ENCODE data around the gene SLC1A4.
"Not testable (repeated sequence)": the region's sequence is repeated elsewhere in the genome, so short reads cannot be mapped to it uniquely, and the experiment has no call there.

The SLC1A4 gene

DNA sequence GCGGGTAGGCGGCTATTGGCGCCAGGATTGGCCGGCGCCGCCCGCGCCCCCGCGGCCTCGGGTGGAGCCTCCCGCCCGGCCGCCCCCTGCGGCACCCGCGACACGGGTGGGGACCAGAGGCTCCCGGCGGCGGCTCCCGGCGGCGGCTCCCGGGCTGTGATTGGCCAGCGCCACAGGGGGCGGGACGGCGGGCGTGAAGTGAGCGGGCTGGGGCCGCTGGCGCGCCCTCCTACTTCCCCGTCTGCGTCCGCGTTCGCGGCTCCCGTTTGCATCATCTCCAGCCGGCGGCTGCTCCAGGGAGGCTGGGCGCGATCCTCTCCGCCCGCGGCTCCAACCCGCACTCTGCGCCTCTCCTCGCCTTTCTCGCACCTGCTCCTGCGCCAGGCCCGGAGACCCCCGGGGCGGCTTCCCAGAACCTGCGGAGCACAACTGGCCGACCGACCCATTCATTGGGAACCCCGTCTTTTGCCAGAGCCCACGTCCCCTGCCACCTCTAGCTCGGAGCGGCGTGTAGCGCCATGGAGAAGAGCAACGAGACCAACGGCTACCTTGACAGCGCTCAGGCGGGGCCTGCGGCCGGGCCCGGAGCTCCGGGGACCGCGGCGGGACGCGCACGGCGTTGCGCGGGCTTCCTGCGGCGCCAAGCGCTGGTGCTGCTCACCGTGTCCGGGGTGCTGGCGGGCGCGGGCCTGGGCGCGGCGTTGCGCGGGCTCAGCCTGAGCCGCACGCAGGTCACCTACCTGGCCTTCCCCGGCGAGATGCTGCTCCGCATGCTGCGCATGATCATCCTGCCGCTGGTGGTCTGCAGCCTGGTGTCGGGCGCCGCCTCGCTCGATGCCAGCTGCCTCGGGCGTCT, at the start of gene SLC1A4:
Gene SLC1A4 (plus strand): TSS at position 274 of the 856 bp plus-strand sequence. CDS start 245 bp downstream, at position 519.
- DNase-seq, result peak; percentile 75 to 85

DNA sequence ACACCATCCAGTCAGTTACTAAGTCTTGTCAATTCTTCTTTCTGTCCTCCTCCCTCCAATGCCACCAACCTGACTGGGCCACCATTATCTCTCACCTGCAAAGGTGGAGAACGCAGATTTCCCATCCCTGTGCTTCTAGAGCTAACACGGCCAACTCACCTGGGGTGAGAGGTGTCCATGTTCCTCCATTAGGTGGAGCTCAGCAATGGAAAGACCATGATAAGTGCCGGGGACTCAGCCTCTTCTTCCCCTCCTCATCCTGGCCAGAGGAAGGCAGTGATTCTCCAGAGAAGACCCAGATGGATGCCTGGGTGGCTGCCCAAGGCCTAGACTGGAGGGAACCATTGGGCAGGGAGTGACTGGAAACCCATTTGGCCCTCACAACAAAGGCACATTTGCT, 48.1 kb upstream of the SLC1A4 start:
- no peak for DNase-seq

DNA sequence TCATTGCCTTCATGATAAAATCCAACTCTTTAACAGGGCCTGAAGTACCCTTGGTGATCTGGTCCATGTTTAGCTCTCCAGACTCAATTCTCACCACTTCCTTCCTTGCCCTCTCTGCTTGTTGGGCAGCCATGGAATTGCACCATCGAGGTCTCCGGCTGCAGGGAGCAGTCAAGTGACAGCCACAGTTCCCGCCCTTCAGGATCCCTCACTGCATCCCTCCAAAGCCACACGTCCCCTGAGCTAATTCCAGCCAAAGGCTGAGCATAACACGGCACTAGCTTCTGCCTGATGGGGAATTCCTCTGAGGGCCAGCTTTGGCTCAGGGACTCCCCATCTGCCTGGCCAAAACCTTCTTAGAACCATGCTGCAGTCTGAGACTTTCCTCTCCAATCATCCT, 47.4 kb upstream of the SLC1A4 start:
- no peak for DNase-seq

DNA sequence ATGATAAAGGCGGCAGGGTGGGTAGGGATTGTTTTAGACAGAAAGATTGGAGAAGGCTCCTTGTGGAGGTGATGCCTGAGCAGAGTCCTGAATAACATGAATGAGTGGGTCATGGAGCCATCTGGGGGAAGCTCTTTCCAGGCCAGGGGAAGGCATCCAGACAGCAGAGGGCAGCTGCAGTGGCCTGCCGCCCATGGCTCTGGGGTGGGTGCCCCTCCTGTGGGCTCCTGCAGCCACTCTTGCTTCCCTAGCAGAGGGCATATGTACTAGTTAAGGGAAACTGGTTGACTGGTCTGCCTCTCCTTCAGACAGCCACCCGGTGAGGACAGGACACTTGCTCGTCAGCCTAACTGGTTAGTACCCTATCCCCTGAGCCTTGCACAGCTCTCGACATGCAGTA, 46.5 kb upstream of the SLC1A4 start:
- DNase-seq, result no peak

DNA sequence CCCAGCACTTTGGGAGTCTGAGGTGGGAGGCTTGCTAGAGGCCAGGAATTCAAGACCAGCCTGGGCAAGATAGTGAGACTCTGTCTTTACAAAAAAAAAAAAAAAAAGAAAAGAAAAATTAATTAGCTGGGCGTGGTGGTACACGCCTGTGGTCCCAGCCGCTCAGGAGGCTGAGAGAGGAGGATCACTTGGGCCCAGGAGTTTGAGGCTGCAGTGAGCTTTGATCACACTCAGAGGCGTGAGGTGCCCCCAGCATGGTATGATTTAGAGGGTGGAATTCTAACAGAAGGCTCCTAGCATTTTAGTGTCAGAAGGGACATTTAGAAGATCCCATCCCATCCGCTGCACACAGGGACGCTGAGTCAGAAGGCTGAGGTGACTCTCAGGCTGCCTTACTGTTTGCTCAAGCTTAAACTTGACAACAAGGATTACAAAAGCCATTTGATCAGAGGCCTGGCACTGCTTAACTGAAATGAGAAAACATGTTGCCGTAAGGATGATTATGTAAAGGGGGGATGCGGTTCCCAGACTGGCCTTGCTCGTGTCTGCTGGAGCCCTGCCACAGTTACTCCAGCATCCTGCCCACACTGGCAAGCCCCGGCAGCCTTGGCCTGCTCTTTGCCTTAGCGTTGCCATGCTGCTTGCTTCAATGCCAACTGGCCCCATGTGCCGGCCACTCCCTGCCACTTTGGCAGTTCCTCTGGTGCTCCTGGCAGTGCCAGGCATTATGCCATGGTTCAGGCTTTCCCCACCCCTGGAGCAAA, 45.6 kb upstream of the SLC1A4 start:
- DNase-seq, result no peak

DNA sequence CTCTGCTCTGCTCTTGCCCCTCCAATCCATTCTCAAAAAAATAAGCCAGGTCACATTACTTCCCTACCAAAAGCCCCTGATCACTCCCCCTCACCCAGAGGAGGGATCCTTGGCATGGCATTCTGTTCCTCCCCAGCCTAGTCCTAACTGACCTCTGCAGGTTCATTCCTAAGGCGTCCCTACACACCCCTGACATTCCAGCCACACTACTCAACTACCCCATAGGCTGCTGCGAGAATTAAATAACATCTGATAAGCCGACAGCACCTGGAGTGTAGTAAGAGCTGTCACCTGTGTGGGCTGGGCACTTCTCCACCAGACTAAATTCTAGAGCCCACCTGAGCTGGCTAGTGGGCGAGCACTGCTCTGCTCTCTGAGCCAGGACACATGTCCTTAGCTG, 44.7 kb upstream of the SLC1A4 start:
- no peak for DNase-seq

DNA sequence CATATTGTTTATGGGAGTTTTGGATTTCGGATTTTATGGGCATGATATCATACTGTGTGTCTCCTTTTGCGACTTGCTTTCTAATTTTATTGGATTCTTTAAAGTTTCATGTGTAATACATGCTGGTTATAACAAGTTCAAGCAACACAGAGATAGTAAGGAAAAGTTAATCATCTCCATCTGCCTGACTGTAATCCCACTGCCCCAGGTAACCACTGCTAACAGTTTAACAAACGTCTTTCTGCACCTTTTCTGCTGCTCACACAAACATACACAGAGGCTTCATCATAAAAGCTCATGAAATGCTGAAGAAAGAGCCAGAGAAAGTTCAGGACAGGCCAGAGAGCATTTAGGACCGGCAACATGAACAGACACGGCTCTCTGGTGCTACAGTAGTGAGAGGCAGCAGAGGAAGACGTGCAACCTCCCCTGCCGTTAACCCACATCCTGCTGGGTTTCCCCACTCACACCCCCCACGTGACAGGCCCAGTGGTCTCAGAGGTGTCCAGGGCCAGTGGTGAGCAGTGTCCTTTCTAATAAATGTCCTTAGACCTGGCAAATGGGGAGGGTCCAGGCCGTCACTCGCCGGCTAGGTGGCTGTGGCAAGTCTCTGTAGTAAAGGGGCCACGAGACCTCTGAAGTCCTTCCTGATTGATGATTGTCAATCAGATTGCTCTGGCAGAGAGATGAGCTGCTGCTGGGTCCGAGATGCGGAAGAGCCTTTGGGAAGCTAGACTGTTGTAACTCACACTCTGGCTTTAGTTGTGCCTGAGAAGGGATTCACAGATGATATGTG, 43.0 kb upstream of the SLC1A4 start:
- peak; percentile 40 to 49 for DNase-seq

DNA sequence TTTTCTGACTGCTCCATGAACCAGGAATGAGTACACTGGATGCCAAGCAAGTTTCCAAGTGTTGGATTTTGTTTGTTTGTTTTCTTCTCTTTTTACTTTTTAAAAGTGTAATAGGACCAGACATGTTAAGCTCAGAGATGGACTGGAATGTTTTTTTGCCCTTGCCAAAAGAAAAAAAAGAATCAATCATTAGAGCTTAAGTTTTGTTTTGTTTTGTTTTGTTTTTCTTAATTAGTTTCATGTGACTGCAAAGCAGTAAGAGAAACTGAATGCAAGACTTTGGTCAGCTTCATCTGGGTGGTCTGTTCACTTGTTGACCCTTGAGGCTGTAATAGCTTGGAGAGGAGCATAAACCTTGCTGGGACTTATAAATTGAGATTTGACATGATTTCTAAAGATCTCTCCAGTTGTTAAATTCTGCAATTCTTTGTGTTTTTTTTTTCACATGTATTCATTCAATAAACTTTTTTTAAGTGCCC, 42.4 kb upstream of the SLC1A4 start:
- DNase-seq, result no peak

DNA sequence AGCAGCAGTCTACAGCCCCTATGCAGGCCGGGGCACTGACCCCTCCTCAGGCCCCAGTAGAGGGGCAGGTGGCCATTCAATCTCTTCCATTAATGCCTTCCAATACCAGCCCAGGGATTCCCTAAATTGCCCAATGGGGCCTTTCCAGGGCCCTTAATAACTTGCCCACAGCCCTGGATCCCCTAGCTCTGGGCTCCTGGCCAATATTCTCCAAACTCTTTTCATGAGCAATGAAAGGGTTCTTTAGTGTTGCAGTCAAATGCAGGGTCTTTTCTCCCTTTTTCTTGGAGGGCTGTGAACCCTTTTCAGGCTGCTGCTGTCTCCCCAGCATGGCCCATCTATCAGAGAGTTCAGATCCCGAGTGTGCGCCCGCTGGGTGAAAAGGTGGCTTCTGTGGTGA, 41.3 kb upstream of the SLC1A4 start:
- DNase-seq, result no peak

DNA sequence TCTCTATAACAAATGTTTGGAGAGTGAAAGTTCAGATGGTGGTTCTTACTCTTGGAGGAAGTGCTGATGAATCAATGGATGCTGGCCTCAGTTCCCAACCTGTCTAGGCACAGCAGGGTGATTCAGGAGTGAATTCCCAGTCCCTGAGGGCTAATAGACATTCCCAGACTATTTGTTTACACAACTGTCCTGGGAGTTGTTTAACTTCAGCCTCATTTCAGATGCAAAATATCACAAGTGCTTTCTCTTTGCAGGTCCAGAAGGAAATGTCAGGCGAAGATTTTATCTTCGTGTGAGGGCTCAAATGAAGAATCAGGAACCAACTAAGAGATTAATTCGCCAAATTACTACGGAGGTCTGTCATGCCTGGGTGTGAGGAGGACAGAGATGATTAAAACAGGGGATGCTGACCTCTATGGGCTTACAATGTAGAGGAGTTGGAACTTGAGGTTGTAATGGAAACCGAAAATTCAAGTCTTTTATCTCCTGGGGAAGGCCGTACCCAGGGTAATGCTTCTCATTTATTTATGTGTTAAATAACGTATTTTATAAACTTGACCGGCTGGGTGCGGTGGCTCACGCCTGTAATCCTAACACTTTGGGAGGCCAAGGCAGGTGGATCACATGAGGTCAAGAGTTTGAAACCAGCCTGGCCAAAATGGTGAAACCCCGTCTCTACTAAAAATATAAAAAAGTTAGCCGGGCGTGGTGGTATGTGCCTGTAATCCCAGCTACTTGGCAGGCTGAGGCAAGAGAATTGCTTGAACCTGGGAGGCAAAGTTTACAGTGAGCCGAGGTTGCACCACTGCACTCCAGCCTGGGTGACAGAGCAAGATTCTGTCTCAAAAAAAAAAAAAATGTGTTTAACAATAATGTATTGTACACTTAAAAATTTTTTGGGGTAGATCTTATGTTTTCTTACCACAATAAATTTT, 38.7 kb upstream of the SLC1A4 start:
- DNase-seq, result no peak

DNA sequence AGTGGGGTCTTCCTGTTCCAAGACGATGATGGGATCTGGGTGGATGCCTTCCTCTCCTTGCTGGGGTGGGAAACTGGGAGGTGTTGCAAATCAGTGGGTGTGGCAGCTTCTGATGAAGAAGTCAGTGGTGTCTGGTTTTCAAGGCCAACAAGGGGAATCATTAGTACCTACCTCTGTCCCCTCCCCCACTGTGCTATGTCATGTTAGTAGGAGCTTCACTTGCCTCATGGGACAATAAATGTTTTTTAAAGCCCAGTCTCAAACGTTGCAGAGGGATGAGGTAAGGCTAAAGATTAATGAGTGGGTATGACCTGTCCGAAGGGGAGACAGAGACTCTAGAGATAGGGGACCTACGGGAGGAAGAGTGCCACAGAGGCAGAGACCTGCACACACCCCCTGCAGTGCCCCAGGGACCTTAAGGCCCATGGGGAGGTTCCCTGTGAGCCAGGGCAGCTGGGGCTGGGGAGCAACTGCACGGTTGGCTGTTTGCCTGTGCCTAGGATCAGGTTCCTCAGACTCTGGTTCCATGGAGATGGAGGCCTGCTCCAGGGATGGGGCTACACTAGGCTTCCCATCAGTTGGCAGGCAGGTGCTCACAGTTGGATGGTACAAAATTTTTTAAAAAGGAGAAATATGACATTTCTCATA, 37.8 kb upstream of the SLC1A4 start:
- DNase-seq, result no peak

DNA sequence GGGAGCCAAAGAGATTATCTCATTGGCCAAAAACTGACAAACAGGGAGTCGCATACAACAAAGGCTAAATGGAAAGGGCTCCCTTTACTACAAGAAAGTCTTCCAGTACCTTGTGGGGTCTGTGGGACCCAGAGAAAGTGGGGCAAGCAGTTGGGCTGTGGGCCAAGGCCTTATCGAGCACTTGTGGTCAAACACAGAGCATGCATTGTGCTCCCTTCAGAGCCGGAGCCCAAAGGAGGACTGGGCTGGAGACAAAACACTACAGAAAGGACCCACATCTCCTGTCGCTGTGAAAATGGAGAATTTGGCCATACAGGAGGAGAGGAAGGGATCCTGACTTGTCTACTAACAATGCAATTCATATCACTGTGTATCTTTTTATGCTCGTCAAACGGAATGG, 37.1 kb upstream of the SLC1A4 start:
- DNase-seq, result no peak

DNA sequence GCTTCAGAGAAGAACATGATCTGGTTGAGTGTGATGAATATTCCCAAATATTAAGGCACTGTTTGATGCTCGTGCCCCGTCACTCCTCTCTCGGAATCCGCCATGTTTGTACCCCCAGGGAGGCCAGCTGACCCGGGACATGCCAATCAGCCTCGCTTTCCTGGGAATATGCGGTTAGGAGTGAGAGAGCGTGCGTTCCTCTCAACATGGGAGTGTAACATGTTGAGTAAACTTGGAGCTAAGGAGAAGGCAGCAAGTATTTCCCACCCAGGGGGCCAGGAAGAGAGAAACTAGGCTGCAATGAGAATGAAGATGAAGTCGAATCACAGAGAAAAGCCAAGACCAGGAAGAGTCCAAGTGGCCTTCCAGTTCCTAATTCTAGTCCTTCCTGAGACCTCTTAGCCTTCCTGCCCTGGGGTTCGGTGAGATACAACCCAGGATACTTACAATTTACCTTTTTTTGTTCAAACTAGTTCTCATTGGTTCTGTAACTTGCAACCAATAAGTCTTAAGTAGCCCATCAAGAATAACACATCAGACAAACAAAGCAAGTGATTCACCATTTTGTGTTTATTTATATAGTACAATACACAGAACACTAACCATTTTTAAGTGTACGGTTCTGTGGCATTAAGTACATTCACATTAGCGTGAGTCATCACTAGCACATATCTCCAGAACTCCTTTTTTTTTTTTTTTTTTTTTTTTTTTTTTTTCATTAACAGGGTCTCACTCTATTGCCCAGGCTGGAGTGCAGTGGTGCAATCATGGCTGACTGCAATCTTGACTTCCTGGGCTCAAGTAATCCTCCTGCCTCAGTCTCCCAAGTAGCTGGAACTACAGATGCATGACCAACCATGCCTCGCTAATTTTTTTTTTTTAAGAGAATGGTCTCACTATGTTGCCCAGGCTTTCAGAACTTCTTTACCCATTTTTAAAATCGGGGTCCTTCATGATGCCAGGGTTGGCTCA, 36.4 kb upstream of the SLC1A4 start:
- no peak for DNase-seq

DNA sequence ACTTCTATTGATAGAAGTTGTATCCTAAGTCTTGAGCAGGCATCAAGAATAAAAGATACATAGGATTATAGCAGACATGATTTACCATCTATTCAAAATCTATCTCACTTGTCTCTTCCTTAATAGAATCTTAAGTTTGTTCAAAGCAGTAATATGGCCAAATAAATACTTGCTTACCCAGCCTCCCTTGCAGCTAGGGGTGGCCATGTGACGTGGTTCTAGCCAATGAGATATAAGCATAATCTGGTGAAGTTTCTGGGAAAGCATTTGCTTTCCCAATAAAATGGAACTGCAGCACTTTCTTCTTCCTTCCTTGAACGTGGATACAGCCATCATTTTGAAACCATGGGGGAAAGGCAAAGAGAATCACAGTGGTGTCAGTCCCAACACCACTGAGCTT, 33.7 kb upstream of the SLC1A4 start:
- DNase-seq, result no peak

DNA sequence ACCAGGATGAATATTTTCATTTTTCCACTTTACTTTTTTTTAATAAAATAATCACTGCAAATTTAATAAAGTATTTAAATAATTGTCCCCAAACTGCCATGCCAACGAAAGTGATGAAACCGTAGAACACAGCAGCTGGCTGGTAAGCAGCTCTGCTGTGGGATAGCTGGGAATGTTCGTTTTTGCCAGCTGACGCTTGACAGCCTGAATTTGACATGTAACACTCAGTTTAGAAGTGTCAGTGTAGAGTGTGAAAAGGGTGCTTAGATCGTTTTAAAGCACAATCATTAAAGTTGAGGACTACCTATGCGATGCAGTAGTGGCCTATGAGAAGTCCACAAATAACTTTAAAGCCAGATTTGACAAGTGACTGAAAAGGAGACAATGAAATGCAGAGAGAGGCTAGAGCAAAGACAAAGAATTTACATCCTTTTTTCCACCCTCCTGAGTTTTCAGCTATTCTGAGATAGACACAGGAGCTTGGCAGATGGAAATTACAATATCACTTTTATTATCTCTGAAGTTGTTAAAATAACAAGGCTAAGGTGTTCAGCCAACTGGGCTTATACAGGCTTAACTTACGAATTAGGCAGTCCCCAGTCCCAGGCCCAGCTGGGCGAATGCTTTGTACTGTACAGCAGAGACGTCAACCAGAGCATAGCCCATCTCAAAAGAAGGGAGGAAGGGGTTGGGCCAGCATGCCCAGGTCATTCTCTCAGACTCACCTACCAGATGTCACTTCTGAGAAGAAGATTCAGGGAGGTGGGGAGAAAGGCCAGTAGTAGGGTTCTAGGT, 31.9 kb upstream of the SLC1A4 start:
- no peak for DNase-seq

DNA sequence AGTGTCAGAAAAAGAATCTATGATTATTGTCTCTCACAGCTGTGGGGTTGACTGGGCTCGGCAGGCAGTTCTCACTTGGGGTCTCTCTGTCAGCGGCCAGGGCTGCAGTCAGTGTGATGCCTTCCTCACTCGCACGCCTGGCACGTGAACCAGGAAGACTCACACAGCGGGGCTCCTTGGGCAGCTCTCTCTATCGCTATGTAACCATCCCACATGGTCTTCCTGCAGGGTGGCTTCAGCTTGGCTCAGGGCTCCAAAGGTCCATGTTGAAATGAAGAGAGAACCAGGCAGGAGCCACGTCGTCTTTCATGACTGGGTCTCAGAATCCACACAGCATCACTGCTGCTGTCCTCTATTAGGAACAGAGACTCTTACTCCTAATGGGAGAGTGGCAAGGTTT, 30.6 kb upstream of the SLC1A4 start:
- no peak for DNase-seq

DNA sequence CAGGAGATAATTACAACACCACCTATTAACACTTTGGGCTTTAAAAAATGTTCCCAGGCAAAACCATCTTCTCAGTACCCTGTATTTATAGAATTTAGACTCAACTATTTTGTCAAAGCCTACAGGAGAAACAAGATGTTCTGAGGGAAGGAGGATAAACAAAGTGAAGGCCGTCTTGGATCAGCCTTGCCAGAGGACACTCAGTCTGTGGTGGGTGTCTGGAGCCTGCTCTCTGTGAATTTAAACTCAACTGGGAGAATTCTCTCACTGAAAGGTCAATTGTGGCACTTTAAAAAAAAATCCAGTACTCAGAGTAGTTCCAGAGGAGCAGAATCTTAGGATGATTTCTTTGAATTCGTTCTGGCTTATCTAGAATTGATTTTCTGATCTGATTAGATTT, 28.4 kb upstream of the SLC1A4 start:
- no peak for DNase-seq

DNA sequence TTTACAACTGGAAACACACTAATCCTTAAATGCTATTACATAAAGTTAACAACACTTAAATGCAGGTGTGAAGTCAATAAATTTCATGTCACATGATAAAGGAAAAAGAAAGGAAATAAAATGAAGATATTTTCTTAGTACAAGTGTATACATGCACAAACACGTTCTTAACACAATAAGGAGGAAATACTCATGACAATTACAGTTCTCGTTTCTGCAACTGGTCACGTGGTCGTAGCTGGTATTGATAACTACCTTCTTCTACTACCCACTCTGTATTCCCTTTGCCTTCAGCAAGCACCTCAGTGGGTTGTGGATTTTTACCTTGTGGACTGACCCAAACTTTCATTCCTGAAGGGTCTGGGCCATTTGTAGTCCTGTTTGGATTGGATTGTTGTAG, 26.1 kb upstream of the SLC1A4 start:
- not testable (repeated sequence) for DNase-seq

DNA sequence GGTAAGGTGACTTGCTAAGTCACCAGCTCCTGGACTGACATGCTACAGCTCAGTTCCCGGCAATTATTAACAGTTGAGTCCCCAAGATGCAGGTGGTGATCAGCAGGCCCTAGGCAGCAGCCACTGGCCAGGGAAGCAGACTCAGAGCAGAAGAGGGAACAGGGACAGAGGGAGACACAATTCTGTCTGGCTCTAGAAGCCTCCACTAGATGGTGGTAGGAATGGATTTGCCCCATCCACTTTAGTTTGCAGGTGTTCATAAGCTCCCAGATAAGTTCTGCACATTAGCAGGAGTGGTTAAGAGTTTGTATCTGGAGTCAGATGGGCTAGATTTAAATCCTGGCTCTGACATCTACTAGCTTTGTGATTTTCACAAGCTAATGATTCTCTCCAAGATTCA, 25.5 kb upstream of the SLC1A4 start:
- DNase-seq, result no peak

All from stimulated activated CD4-positive, alpha-beta T cell treated with anti-CD3 and anti-CD28 coated beads, Interleukin-4, amount 100 ng/mL, for 4 hours (primary cell).